ENCODE data around the gene WNT5B.
A peak's percentile ranks its signal among the peaks of the same experiment; 100 is the strongest.

The WNT5B gene

GRCh38 chr12:1661553-1662335 lies 32.7 kb downstream of the WNT5B start:
- TF ChIP-seq GATA1 (IDR thresholded peaks at IDR 0.05; ENCODE audit: low read depth, low read length): no peak
- peak; percentile 25 for TF ChIP-seq POLR2A (IDR thresholded peaks at IDR 0.05; ENCODE audit: low read length)
- DNase-seq: peak; percentile 95 to 98

DNA sequence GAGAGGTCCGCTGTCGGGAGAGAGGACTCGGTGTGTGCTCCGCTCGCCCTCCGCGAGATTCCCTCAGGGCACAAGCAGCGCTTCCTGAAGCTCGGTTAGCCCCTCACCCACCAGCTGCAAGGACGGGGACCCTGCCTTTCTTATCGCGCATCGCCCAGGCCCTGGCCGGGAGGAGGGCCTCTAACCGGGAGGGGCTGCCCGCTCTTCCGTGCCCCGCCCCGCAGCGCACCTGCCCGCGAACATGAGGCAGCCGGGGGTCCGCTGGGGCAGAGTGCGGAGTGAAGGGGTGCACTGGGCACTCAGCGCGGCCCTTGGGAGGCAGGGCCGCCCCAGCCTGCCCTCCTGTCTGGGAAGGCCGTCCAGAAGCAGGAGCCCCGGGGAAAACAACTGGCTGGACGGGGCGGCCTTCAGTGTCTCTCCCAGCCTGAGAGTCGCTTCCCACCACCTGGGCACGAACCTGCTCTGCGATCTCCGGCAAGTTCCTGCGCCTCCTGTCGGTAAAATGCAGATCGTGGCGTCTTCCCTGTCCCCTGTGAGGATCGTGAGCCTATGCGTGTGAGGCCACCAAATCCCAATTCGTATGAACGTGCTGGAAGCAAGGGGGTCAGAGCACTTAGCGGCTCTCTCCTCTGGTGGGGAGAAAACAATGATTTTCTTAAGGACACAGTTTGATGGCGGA lies 33.9 kb downstream of the WNT5B start:
- DNase-seq: peak; percentile 86 to 87
- TF ChIP-seq GATA1 (IDR thresholded peaks at IDR 0.05; ENCODE audit: low read depth, low read length): no peak
- no peak for TF ChIP-seq POLR2A (IDR thresholded peaks at IDR 0.05; ENCODE audit: low read length)

DNA sequence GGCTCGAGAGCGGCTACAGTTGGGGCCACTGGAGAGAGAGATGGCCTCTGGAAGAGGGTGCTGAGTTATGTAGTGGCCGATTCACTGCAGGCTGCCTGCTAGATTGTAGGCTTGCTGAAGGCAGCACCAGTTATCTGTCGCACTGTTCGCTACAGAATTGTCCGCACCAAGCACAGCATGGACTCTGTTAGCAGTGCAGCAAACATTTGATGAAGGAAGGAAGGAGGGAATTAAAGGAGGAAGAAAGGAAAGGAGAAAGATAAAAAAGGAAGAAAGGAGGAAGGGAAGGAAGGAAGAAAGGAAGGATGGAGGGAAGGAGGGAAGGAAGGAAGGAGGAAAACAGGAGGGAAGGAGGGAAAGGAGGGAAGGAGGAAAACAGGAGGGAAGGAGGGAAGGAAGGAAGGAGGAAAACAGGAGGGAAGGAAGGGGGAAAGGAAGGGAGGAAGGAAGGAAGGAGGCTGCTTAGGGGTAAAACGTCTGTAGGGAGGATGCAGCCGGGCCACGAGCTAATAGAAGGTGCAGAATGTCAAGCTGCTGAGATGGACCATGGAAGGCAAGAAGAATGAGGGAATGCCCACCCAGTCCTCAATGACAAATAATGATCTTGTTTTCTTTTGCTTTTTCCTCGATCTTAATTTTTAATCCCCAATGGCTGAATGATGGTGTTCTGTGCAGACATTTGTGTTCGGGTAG lies 34.6 kb downstream of the WNT5B start:
- TF ChIP-seq GATA1 (IDR thresholded peaks at IDR 0.05; ENCODE audit: low read depth, low read length): no peak
- no peak for TF ChIP-seq POLR2A (IDR thresholded peaks at IDR 0.05; ENCODE audit: low read length)
- no peak for DNase-seq

GRCh38 chr12:1665366-1665765 lies 36.3 kb downstream of the WNT5B start:
- peak in 1 of 2 experiments; percentile 45 for DNase-seq
- TF ChIP-seq GATA1 (IDR thresholded peaks at IDR 0.05; ENCODE audit: low read depth, low read length) (no peak), POLR2A (IDR thresholded peaks at IDR 0.05; ENCODE audit: low read length) (no peak)

- TF ChIP-seq GATA1 (IDR thresholded peaks at IDR 0.05; ENCODE audit: low read depth, low read length): no peak
- TF ChIP-seq POLR2A (IDR thresholded peaks at IDR 0.05; ENCODE audit: low read length): no peak
- peak; percentile 90 to 96 for DNase-seq
Observed at GRCh38 chr12:1666215-1666614, 37.2 kb downstream of the WNT5B start.

DNA sequence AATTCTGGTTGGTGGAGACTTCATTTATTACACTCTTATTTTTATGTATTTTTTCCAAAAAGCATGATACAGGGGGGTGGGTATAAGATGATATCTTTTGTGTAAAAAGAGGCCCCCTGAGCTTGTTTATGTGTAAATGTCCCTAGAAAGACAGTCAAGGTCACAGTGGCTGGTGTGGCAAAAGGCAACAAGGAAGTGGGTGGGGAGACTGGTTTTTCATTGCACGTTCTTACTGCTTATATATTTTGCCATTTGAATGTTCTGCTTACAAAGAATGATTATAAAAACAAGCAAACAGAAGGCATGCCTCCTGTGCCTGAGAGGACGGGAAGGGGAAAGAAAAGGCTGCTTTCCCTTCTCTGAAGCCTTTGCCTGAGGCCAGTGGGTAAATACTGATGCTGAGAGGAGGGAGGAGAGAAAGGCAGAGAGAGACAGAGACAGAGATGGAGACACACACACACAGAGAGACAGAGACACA lies 37.7 kb downstream of the WNT5B start:
- TF ChIP-seq POLR2A (IDR thresholded peaks at IDR 0.05; ENCODE audit: low read length) (no peak), GATA1 (IDR thresholded peaks at IDR 0.05; ENCODE audit: low read depth, low read length) (no peak)
- DNase-seq: peak; percentile 70 to 79

DNA sequence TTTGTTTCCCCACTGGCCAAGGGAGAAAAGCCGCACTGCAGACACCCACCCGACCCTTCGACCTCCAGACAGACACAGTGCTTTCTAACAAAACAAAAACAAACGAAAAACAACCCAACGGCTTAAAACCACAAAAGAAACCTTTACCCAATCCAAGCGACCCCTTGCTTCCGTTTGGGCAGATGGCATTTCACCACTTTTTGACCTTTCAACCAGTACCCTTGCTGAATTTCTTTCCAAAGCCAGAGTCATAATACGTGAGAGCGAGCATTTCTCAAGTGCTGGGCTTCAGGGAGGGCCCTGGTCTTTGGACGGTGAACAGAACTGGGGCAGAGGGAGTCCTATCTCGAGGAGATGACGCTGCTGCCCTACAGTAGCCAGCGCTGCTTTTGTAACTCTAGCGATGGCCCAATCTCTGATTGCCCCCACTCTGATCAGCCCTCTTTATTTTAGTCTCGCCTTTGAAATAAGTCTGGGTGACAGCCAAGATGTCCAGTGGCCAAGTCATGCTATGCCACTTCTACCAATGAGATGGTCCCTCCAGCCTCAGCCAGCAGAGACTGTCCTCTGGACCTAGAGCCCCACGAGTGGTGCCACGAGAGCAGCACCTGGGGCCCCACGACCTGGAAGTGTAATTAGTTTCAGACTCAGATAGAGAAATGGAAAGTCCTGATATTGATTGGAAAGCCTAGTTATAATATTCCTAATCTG lies 40.0 kb downstream of the WNT5B start:
- TF ChIP-seq POLR2A (IDR thresholded peaks at IDR 0.05; ENCODE audit: low read length) (no peak), GATA1 (IDR thresholded peaks at IDR 0.05; ENCODE audit: low read depth, low read length) (no peak)
- peak; percentile 79 to 82 for DNase-seq

DNA sequence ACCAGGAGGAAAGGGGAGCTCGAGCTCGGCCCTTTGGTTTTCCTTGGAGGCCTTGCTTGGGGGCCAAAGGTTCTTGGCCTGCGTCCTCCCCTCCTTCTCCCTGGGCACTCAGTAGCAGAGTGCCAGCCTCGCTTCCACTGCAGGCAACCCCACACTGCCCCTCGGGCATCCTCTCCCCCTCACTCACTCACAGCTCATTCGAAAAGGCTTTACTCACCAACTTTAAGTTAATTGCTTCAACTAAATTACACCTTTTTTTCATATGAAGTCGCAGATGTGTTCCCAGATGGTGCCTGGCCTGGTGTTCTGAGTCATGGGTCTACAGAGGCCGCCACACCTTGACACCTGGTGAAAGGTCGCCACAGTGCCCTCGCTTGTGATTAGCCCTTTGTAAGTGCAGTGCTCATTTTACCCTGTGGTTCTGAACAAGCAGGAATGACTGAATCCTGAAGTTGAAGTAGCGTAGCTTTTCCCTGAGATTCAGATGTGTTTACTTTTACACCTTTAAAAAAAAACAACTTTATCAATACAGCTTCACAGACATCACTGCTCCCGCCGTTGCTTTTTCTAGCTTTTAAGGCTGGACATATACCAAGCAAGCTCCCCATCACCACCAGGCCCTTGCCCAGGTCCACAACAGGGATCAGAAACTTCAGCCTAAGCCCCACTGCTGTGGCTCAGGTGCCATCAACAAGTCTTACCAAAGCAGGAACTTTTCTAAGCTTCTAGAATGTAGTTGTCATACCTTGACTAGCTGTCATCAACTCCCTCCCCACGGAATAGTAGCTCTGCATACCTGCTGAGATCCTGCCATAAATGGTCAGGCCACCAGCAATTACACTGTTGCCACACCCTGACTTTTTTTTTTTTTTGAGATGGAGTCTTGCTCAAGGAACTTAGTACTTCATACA lies 41.6 kb downstream of the WNT5B start:
- no peak for DNase-seq
- TF ChIP-seq POLR2A (IDR thresholded peaks at IDR 0.05; ENCODE audit: low read length) (no peak), GATA1 (IDR thresholded peaks at IDR 0.05; ENCODE audit: low read depth, low read length) (no peak)

DNA sequence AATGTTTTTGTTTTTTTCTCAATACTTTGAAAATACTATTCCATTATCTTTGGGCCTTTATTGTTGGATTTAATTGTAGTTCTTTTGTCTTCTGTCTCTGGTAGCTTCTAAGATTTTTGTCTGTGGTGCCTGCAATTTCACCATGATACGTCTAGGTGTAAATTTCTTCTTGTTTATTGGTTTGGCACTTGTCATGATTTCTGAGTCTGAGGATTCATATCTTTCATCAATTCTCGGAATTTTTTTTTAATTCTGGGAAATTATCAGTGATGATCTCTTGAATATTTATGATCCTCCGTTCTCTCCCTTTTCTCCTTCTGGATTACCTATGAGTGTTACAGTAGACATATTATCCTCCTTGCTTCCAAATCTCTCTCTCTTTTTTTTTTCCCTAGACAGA lies 47.0 kb downstream of the WNT5B start:
- TF ChIP-seq POLR2A (IDR thresholded peaks at IDR 0.05; ENCODE audit: low read length): no peak
- no peak for TF ChIP-seq GATA1 (IDR thresholded peaks at IDR 0.05; ENCODE audit: low read depth, low read length)
- DNase-seq: no peak

DNA sequence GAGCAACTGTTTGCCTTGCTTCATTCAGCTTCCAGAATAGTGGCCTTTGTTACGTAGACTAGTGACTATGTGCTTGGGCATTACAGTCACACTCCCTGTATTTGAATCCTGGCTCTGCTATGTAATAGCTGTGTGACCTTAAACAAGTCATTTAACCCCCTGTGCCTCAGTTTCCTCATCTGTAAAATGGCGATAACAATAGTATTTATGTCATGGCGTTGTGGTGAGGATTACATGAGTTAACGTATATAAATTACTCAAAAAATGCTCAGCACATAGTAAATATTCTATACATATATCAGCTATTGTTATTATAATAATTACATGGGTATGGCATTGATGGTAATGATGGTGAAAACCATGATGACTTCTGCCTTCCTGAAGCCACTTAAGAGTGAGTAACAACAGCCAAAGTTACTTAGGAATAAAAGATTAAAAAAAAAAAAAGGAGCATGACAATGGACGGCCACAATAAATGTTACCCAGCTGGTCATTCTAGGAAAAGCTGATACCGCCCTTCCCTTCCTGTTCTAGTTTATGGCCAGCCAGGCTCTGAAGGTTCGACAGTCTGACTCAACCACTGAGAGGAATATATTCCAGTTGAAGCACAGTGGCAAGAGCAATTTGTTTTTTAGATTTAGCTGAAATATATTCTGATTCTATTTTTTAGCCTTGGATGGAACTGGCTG lies 51.9 kb downstream of the WNT5B start:
- no peak for DNase-seq

DNA sequence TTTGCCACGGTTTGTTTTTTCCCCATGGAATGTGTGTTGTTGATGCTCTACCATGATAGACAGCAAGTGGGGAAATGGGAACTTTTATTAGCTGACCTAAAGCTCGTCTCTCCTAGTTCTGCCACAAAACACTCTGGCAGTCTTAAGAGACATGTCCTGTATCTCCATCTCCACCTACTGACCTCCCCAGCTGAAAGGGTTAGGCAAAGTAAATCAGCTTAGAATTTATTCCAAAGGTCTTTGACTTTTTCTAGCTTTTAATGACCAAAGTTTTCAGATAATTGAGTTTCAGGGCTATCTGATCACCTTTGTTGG lies 52.4 kb downstream of the WNT5B start:
- DNase-seq: no peak
- TF ChIP-seq GATA1 (IDR thresholded peaks at IDR 0.05; ENCODE audit: low read depth, low read length) (no peak), POLR2A (IDR thresholded peaks at IDR 0.05; ENCODE audit: low read length) (no peak)

More for the DNA sequence above, 51.9 kb downstream of the WNT5B start:
- TF ChIP-seq GATA1 (IDR thresholded peaks at IDR 0.05; ENCODE audit: low read depth, low read length) (no peak), POLR2A (IDR thresholded peaks at IDR 0.05; ENCODE audit: low read length) (no peak)

DNA sequence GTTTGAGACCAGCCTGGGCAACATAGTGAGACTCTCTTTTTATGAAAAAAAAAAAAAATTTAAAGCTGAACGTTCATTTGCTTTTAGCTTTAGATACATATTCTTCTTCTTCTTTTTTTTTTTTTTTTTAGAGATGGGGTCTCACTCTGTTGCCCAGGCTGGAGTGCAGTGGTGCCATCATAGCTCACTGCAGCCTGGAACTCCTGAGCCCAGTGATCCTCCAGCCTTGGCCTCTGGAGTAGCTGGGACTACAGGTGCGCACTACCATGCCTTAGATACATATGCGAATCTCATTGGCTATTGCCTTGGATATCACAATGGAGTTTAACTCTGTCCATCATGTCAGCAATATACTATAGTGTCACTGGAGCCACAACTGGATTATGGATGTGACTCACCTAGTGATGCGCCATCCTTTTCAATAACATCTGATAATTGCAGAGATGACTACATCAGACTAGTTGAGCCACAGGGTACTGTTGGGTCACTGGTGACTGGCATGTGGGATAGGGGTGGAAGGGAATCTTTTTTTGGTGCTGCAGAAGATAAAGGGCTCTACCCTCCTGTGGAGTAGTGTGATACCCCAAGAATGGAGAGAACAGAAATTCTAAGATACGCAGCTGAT lies 59.2 kb downstream of the WNT5B start:
- no peak for TF ChIP-seq POLR2A (IDR thresholded peaks at IDR 0.05; ENCODE audit: low read length)
- no peak for TF ChIP-seq GATA1 (IDR thresholded peaks at IDR 0.05; ENCODE audit: low read depth, low read length)
- DNase-seq: peak; percentile 35 to 47

Measured in erythroblast (primary cell).